Vagina (tissue), 2 donors: ENCODE data around the gene TMC4. TPM values are rescaled to one million over a fixed set of nuclear protein-coding genes. Genes with fewer than 3 reads are reported as not detected.

ENCODE experiments used
- DNase-seq, 2 donors: peaks; one replicate each; pipeline ENCODE4 v3.0.0-alpha.2; 2017; ENCODE audit errors: extremely low spot score in 2 of 2
- H3K27ac ChIP-seq: fragments of 200-600 bp; sonication (generic); one replicate; pipeline ENCODE4 v1.5.1; 2019
- H3K27me3 ChIP-seq: fragments of 200-600 bp; sonication (generic); one replicate; pipeline ENCODE4 v1.5.1; 2019
- H3K36me3 ChIP-seq, 2 donors: fragments of 200-600 bp; sonication (generic); one replicate each; pipeline ENCODE4 v1.5.1; 2017 to 2019
- H3K4me1 ChIP-seq: fragments of 200-600 bp; sonication (generic); one replicate; pipeline ENCODE4 v1.5.1; 2019
- H3K4me3 ChIP-seq, 2 donors: fragments of 200-600 bp; sonication (generic); 1 replicate in 1 of 2; 2 replicates in 1 of 2; pipeline ENCODE4 v1.5.1; 2016 to 2019
- H3K9me3 ChIP-seq: fragments of 200-600 bp; sonication (generic); one replicate; pipeline ENCODE4 v1.5.1; 2019
- CTCF ChIP-seq, 3 experiments: fragments of 450-650 bp in 2 of 3; fragments of 200-600 bp in 1 of 3; sonication (generic) in 1 of 3; IDR thresholded peaks; one replicate each; pipeline ENCODE4 v1.5.1; 2017 to 2019; ENCODE audit warnings: antibody characterized with exemption in 3 of 3, mild to moderate bottlenecking in 2 of 3, moderate library complexity in 2 of 3
- POLR2A ChIP-seq, 2 donors: fragments of 450-650 bp; IDR thresholded peaks; one replicate each; pipeline ENCODE4 v1.6.1; 2017; ENCODE audit warnings: antibody characterized with exemption in 2 of 2, mild to moderate bottlenecking in 2 of 2, moderate library complexity in 2 of 2
- POLR2AphosphoS5 ChIP-seq, 2 donors: sonication (generic); formaldehyde crosslinking; IDR thresholded peaks; one replicate each; pipeline ENCODE4 v1.9.0; 2017; ENCODE audit warnings: antibody characterized with exemption in 2 of 2, mild to moderate bottlenecking in 2 of 2, low read depth in 1 of 2; ENCODE audit not compliant: insufficient read depth in 1 of 2
- intact Hi-C: fragments of 100-400 bp; cut with DNase I; formaldehyde crosslinking; loops from one replicate; pipeline ENCODE4 v1.15.1; 2023
- total RNA-seq: library from RNA; depleted of rRNA; stranded (reverse); fragments of >200 nt; gene quantifications from one replicate; pipeline ENCODE4 v1.2.3, GENCODE V29; 2016

The TMC4 gene
- total RNA-seq, 1 donor from 2014 or later: 22.3 TPM

- H3K27ac ChIP-seq: peak overlapping the region; percentile 96
- peaks cover 0 to 21% of the 10 kb centered on the region in 2 donors for H3K36me3 ChIP-seq
- no peaks in the 10 kb centered on the region for H3K9me3 ChIP-seq
- no peak for DNase-seq
- intact Hi-C loops: no loop called here
- no peak for TF ChIP-seq POLR2AphosphoS5 (IDR thresholded peaks at IDR 0.05; ENCODE audit: insufficient read depth in 1 of 2, low read depth in 1 of 2)
- TF ChIP-seq CTCF (IDR thresholded peaks at IDR 0.05): no peak
- no peak for TF ChIP-seq POLR2A (IDR thresholded peaks at IDR 0.05)
- H3K4me1 ChIP-seq: peaks cover 31% of the 10 kb centered on the region
- peak overlapping the region; percentile 81 to 88 for H3K4me3 ChIP-seq
- H3K27me3 ChIP-seq: no peaks in the 10 kb centered on the region
These were observed 19.0 kb upstream of the TMC4 start for GRCh38 chr19:54191811-54192453.

GRCh38 chr19:54191011-54191810 lies 18.3 kb upstream of the TMC4 start, which contains the start of gene TSEN34:
TSEN34 (plus strand) TSS chr19:54191308; CDS start chr19:54191365, 57 bp downstream.
- Histone ChIP-seq H3K4me1 (peaks cover 31% of the 10 kb centered on the region), H3K27ac (peak within 1 kb of the TSS; percentile 96), H3K9me3 (no peaks in the 10 kb centered on the region), H3K36me3 (peaks cover 0 to 21% of the 10 kb centered on the region in 2 donors), H3K27me3 (no peaks in the 10 kb centered on the region), H3K4me3 (peak within 1 kb of the TSS; percentile 81 to 88)
- no peak for TF ChIP-seq POLR2AphosphoS5 (IDR thresholded peaks at IDR 0.05; ENCODE audit: insufficient read depth in 1 of 2, low read depth in 1 of 2)
- peak in 1 of 3 experiments; percentile 7 for TF ChIP-seq CTCF (IDR thresholded peaks at IDR 0.05)
- peak in 1 of 2 donors; percentile 54 for TF ChIP-seq POLR2A (IDR thresholded peaks at IDR 0.05)
- DNase-seq: no peak
- intact Hi-C loops: no loop called here

- DNase-seq: peak in 1 of 2 donors; percentile 99
- Histone ChIP-seq H3K4me3 (peak overlapping the region; percentile 81 to 88), H3K36me3 (peaks cover 0 to 21% of the 10 kb centered on the region in 2 donors), H3K4me1 (peaks cover 31% of the 10 kb centered on the region), H3K9me3 (no peaks in the 10 kb centered on the region), H3K27me3 (no peaks in the 10 kb centered on the region), H3K27ac (peak overlapping the region; percentile 96)
- no peak for TF ChIP-seq POLR2A (IDR thresholded peaks at IDR 0.05)
- peak in 1 of 3 experiments; percentile 16 for TF ChIP-seq CTCF (IDR thresholded peaks at IDR 0.05)
- TF ChIP-seq POLR2AphosphoS5 (IDR thresholded peaks at IDR 0.05; ENCODE audit: insufficient read depth in 1 of 2, low read depth in 1 of 2): peak; percentile 37 to 88
- intact Hi-C loops: no loop called here
These were observed 17.6 kb upstream of the TMC4 start for GRCh38 chr19:54190503-54191010.

GRCh38 chr19:54189735-54190502 lies 17.0 kb upstream of the TMC4 start:
- H3K27me3 ChIP-seq: no peaks in the 10 kb centered on the region
- H3K36me3 ChIP-seq: peaks cover 0 to 20% of the 10 kb centered on the region in 2 donors
- no peaks in the 10 kb centered on the region for H3K9me3 ChIP-seq
- DNase-seq: peak; percentile 100
- H3K4me3 ChIP-seq: peak overlapping the region; percentile 81 to 88
- H3K4me1 ChIP-seq: peaks cover 31% of the 10 kb centered on the region
- H3K27ac ChIP-seq: peak overlapping the region; percentile 96
- TF ChIP-seq CTCF (IDR thresholded peaks at IDR 0.05) (no peak), POLR2A (IDR thresholded peaks at IDR 0.05) (no peak), POLR2AphosphoS5 (IDR thresholded peaks at IDR 0.05; ENCODE audit: insufficient read depth in 1 of 2, low read depth in 1 of 2) (peak; percentile 88 to 98)
- intact Hi-C loops: no loop called here
